Neural cell (in vitro differentiated cells): ENCODE data around the gene PSMG4. TPM values are rescaled to one million over a fixed set of nuclear protein-coding genes. Genes with fewer than 3 reads are reported as not detected.

Experiments used
- H2AFZ ChIP-seq: fragments of 200-600, 300-800 bp; sonication (generic), shearing (Covaris generic); 2 replicates; pipeline ENCODE4 v1.6.0; 2014; ENCODE audit warnings: low read depth, mild to moderate bottlenecking, antibody characterized with exemption, low read length, moderate library complexity
- H3F3A ChIP-seq: fragments of 200-600 bp; shearing (Covaris generic); 2 replicates; pipeline ENCODE4 v1.6.1; 2016; ENCODE audit warnings: mild to moderate bottlenecking, moderate library complexity, mixed read lengths, antibody characterized with exemption, low read length; ENCODE audit not compliant: insufficient read depth, poor library complexity, severe bottlenecking
- H3K27ac ChIP-seq: fragments of 200-600, 300-800 bp; sonication (generic), shearing (Covaris generic); 2 replicates; pipeline ENCODE4 v1.5.1; 2014; ENCODE audit warnings: mild to moderate bottlenecking, low read length, moderate library complexity
- H3K27me3 ChIP-seq: fragments of 300-800, 200-600 bp; sonication (generic), shearing (Covaris generic); 2 replicates; pipeline ENCODE4 v1.6.0; 2014; ENCODE audit warnings: mild to moderate bottlenecking, low read depth, low read length, moderate library complexity; ENCODE audit not compliant: insufficient read depth
- H3K36me3 ChIP-seq: fragments of 300-800, 200-600 bp; sonication (generic), shearing (Covaris generic); 2 replicates; pipeline ENCODE4 v1.5.1; 2014; ENCODE audit warnings: mild to moderate bottlenecking, antibody characterized with exemption, low read length, moderate library complexity; ENCODE audit not compliant: insufficient read depth
- H3K4me2 ChIP-seq: fragments of 300-800, 200-600 bp; sonication (generic), shearing (Covaris generic); 2 replicates; pipeline ENCODE4 v1.6.0; 2014; ENCODE audit warnings: mild to moderate bottlenecking, low read length
- H3K4me3 ChIP-seq: fragments of 300-800, 200-600 bp; sonication (generic), shearing (Covaris generic); 2 replicates; pipeline ENCODE4 v1.5.1; 2014; ENCODE audit warnings: mild to moderate bottlenecking, low read length, moderate library complexity
- H3K79me2 ChIP-seq: fragments of 200-600 bp; shearing (Covaris generic); replicated peaks from 2 replicates; pipeline ENCODE4 v1.6.0; 2014; ENCODE audit warnings: mild to moderate bottlenecking, low read length, moderate library complexity; ENCODE audit not compliant: insufficient read depth
- H3K9ac ChIP-seq: fragments of 300-800, 200-600 bp; sonication (generic), shearing (Covaris generic); 2 replicates; pipeline ENCODE4 v1.6.1; 2016; ENCODE audit warnings: mild to moderate bottlenecking, low read length, mixed read lengths
- H3K9me2 ChIP-seq: fragments of 200-600 bp; shearing (Covaris generic); 2 replicates; pipeline ENCODE4 v1.6.1; 2016; ENCODE audit warnings: mild to moderate bottlenecking, low read length, mixed read lengths; ENCODE audit not compliant: insufficient read depth
- H3K9me3 ChIP-seq: fragments of 200-600, 300-800 bp; sonication (generic), shearing (Covaris generic); 2 replicates; pipeline ENCODE4 v1.6.1; 2016; ENCODE audit warnings: mild to moderate bottlenecking, mixed run types, low read length, moderate library complexity, mixed read lengths
- H4K20me1 ChIP-seq: fragments of 200-600 bp; shearing (Covaris generic); 2 replicates; pipeline ENCODE4 v1.6.1; 2016; ENCODE audit warnings: mild to moderate bottlenecking, mixed run types; ENCODE audit not compliant: insufficient read depth
- EP300 ChIP-seq: fragments of 450-650 bp; conservative IDR thresholded peaks from 2 replicates; pipeline ENCODE4 v1.6.1; 2014; ENCODE audit warnings: antibody characterized with exemption, mild to moderate bottlenecking, moderate library complexity; ENCODE audit not compliant: poor library complexity, severe bottlenecking
- EZH2 ChIP-seq: fragments of 200-600, 300-800 bp; shearing (Covaris generic), sonication (generic); IDR thresholded peaks from 2 replicates; pipeline ENCODE4 v1.6.1; 2014; ENCODE audit warnings: antibody characterized with exemption, low read length, borderline replicate concordance, mild to moderate bottlenecking; ENCODE audit not compliant: insufficient read depth, poor library complexity, severe bottlenecking
- MXI1 ChIP-seq: fragments of 450-650 bp; conservative IDR thresholded peaks from 2 replicates; pipeline ENCODE4 v1.6.1; 2014; ENCODE audit warnings: antibody characterized with exemption, mild to moderate bottlenecking; ENCODE audit not compliant: poor library complexity, severe bottlenecking
- POLR2AphosphoS5 ChIP-seq: IDR thresholded peaks from 2 replicates; pipeline ENCODE4 v1.6.1; 2012
- RAD21 ChIP-seq: fragments of 450-650 bp; conservative IDR thresholded peaks from 2 replicates; pipeline ENCODE4 v1.6.1; 2014; ENCODE audit warnings: antibody characterized with exemption, mild to moderate bottlenecking, moderate library complexity
- SMC3 ChIP-seq: fragments of 450-650 bp; conservative IDR thresholded peaks from 2 replicates; pipeline ENCODE4 v1.6.1; 2014; ENCODE audit warnings: antibody characterized with exemption, mild to moderate bottlenecking, moderate library complexity; ENCODE audit not compliant: poor library complexity
- TAF1 ChIP-seq: IDR thresholded peaks from 2 replicates; pipeline ENCODE4 v1.6.1; 2012; ENCODE audit warnings: low read depth
- polyA plus RNA-seq: library from polyadenylated mRNA; depleted of rRNA; stranded (reverse); fragments of >200 nt; gene quantifications from 2 replicates; pipeline ENCODE4 v1.2.3, GENCODE V29; 2014
- TF ChIP-seq, protein P1 (sequence below): IDR thresholded peaks from 2 replicates; pipeline ENCODE4 v1.6.1; 2012; ENCODE audit warnings: borderline replicate concordance
- TF ChIP-seq, protein P2 (sequence below): fragments of 450-650 bp; IDR thresholded peaks from 2 replicates; pipeline ENCODE4 v1.5.1; 2014; ENCODE audit warnings: antibody characterized with exemption, mild to moderate bottlenecking, moderate library complexity; ENCODE audit not compliant: poor library complexity, severe bottlenecking

Gene PSMG4
- polyA plus RNA-seq, 1 donor from 2014 or later = 52.0 TPM

DNA sequence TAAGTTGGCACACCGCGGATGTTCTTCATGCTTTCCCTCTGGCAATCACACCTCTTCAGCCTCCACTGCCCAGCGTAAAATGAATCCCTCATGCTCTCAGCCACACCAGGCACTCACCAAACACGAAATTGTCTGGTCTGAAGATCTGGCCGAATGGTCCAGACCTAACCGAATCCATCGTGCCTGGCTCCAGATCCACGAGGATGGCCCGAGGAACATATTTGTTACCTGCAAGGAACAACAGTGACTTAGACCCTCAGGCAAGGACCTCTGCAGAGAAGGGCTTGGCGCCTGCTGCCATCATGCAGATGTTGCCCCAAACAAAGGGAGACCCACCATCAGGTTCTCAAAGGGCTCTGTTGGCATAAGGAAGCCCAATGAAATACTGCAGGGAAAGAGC is 32.7 kb upstream of the PSMG4 start:
- Histone ChIP-seq H3F3A (peaks cover 9% of the 10 kb centered on the region), H3K36me3 (peaks cover 18% of the 10 kb centered on the region), H3K79me2 (peaks cover 73% of the 10 kb centered on the region), H3K9ac (peak overlapping the region; percentile 100), H3K4me2 (peak overlapping the region; percentile 84), H4K20me1 (peaks cover 34% of the 10 kb centered on the region), H3K27me3 (no peaks in the 10 kb centered on the region), H2AFZ (no peak overlapping the region), H3K27ac (peak overlapping the region; percentile 100), H3K9me3 (no peaks in the 10 kb centered on the region), H3K9me2 (no peaks in the 10 kb centered on the region), H3K4me3 (peak overlapping the region; percentile 82)
- TF ChIP-seq RAD21 (no peak), MXI1 (no peak), SMC3 (no peak), EZH2 (no peak), EP300 (no peak)
- TF ChIP-seq, protein P1, sequence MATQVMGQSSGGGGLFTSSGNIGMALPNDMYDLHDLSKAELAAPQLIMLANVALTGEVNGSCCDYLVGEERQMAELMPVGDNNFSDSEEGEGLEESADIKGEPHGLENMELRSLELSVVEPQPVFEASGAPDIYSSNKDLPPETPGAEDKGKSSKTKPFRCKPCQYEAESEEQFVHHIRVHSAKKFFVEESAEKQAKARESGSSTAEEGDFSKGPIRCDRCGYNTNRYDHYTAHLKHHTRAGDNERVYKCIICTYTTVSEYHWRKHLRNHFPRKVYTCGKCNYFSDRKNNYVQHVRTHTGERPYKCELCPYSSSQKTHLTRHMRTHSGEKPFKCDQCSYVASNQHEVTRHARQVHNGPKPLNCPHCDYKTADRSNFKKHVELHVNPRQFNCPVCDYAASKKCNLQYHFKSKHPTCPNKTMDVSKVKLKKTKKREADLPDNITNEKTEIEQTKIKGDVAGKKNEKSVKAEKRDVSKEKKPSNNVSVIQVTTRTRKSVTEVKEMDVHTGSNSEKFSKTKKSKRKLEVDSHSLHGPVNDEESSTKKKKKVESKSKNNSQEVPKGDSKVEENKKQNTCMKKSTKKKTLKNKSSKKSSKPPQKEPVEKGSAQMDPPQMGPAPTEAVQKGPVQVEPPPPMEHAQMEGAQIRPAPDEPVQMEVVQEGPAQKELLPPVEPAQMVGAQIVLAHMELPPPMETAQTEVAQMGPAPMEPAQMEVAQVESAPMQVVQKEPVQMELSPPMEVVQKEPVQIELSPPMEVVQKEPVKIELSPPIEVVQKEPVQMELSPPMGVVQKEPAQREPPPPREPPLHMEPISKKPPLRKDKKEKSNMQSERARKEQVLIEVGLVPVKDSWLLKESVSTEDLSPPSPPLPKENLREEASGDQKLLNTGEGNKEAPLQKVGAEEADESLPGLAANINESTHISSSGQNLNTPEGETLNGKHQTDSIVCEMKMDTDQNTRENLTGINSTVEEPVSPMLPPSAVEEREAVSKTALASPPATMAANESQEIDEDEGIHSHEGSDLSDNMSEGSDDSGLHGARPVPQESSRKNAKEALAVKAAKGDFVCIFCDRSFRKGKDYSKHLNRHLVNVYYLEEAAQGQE = no peak

DNA sequence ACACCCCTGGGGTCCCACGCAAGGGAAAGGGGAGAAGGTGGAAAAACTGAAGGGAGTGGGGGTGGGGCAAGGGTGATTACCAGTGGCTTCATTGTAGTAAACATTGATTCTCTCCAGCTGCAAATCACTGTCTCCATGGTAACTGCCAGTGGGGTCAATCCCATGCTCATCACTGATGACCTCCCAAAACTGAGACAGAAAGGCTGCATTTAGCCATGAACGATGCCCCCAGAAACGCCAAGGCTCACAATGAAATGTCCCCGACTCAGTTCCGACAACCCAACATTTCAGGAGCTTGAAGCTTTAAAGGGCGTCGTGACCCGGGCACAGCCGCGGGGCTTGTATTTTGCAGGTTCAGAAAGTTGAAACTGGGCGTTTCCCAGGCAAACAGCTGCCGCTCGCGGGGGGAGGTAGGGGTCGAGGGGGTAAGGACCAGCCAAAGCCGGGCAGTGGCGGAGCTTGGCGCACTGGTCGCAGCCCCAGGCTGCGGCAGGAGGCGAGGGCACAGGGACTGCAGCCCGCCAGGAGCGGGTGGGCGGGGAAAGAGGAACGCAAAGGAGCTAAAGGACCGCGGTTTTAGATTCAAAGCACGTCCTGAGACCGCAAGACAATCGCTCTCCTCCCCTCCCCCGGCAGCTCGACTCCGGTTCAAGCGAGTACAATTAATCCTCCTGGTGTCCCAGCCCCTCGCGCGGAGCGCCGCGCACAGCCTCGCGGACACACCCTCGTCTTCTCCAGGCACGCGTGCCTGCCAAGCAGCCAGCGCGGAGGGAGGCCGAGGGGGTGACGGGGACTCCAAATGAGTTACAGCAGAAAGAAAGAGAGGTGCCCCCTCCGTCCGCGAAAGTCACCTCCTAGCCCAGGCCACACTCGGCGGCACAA is 32.0 kb upstream of the PSMG4 start:
- Histone ChIP-seq H2AFZ (no peak overlapping the region), H3K79me2 (peaks cover 74% of the 10 kb centered on the region), H3K36me3 (peaks cover 18% of the 10 kb centered on the region), H3K9me3 (no peaks in the 10 kb centered on the region), H3K27ac (peak overlapping the region; percentile 100), H3K27me3 (no peaks in the 10 kb centered on the region), H3K9ac (peak overlapping the region; percentile 100), H4K20me1 (peaks cover 34% of the 10 kb centered on the region), H3F3A (peaks cover 10% of the 10 kb centered on the region), H3K4me2 (peak overlapping the region; percentile 84), H3K9me2 (no peaks in the 10 kb centered on the region), H3K4me3 (peak overlapping the region; percentile 82)
- TF ChIP-seq, protein P1 = peak; percentile 25
- TF ChIP-seq MXI1 = peak; percentile 47
- no peak for TF ChIP-seq POLR2AphosphoS5
- no peak for TF ChIP-seq TAF1
- no peak for TF ChIP-seq SMC3
- TF ChIP-seq EZH2 = no peak
- TF ChIP-seq, protein P2, sequence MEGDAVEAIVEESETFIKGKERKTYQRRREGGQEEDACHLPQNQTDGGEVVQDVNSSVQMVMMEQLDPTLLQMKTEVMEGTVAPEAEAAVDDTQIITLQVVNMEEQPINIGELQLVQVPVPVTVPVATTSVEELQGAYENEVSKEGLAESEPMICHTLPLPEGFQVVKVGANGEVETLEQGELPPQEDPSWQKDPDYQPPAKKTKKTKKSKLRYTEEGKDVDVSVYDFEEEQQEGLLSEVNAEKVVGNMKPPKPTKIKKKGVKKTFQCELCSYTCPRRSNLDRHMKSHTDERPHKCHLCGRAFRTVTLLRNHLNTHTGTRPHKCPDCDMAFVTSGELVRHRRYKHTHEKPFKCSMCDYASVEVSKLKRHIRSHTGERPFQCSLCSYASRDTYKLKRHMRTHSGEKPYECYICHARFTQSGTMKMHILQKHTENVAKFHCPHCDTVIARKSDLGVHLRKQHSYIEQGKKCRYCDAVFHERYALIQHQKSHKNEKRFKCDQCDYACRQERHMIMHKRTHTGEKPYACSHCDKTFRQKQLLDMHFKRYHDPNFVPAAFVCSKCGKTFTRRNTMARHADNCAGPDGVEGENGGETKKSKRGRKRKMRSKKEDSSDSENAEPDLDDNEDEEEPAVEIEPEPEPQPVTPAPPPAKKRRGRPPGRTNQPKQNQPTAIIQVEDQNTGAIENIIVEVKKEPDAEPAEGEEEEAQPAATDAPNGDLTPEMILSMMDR = no peak
